ENCODE data around the gene UNC45A. TPM values are rescaled to one million over a fixed set of nuclear protein-coding genes. Genes with fewer than 3 reads are reported as not detected.
"Not testable (repeated sequence)": the region's sequence is repeated elsewhere in the genome, so short reads cannot be mapped to it uniquely, and the experiment has no call there.

UNC45A gene
- total RNA-seq, 3 donors from 2014 or later: 63.4 to 70.5 (median 68.0) TPM

DNA sequence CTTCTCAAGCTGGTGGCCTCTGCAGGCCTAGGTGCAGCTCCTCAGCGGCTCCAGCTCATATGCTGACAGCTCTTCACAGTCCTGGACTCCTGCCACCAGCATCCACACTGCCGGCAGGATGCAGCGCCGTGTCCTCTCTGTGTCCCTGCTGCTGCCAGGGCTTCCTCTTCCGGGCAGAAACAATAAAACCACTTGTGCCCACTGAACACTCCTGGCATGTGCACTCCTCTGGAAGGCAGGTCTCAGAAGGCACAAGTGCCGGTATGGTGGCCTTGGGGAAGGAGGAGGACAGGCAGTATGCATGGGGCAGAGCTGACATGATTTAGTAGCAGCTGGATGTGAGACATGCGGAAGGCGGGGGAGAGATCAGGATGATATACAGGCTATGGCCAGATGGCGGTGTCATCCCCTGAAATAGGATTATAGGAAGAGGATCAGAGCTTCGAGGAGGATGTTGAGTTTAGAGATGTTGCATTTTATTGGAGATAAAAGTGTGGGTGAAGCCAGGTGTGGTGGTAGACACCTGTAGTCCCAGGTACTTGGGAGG, 39.4 kb upstream of the UNC45A start:
- no peaks in the 10 kb centered on the region for H3K4me1 Mint-ChIP-seq (ENCODE audit: low read depth)
- H3K36me3 Mint-ChIP-seq (ENCODE audit: insufficient read depth): peaks cover 2% of the 10 kb centered on the region
- ATAC-seq (no peak), DNase-seq (no peak)
- H3K9me3 Mint-ChIP-seq: no peaks in the 10 kb centered on the region
- no peaks in the 10 kb centered on the region for H3K27me3 Mint-ChIP-seq (ENCODE audit: low read depth)
- no peak overlapping the region for H3K4me3 Mint-ChIP-seq

DNA sequence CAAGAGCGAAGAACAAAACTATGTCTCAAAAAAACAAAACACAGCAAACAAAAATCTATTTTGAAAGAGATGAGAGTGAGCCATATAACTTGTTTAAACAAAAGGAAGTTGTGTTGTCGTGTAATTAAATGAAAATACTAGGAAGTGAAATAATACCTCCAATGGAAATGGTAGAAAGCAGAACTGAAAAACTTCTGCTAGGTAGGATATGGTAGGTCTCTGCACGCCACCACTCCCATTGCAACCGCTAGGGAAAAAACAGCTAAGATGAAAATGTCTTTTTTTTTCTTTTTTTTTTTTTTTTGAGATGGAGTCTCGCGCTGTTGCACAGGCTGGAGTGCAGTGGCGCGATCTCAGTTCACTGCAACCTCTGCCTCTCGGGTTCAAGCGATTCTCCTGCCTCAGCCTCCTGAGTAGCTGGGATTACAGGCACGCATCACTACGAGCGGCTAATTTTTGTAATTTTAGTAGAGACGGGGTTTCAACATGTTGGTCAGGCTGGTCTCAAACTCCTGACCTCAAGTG, 37.9 kb upstream of the UNC45A start:
- H3K4me1 Mint-ChIP-seq (ENCODE audit: low read depth): peaks cover 12% of the 10 kb centered on the region

DNA sequence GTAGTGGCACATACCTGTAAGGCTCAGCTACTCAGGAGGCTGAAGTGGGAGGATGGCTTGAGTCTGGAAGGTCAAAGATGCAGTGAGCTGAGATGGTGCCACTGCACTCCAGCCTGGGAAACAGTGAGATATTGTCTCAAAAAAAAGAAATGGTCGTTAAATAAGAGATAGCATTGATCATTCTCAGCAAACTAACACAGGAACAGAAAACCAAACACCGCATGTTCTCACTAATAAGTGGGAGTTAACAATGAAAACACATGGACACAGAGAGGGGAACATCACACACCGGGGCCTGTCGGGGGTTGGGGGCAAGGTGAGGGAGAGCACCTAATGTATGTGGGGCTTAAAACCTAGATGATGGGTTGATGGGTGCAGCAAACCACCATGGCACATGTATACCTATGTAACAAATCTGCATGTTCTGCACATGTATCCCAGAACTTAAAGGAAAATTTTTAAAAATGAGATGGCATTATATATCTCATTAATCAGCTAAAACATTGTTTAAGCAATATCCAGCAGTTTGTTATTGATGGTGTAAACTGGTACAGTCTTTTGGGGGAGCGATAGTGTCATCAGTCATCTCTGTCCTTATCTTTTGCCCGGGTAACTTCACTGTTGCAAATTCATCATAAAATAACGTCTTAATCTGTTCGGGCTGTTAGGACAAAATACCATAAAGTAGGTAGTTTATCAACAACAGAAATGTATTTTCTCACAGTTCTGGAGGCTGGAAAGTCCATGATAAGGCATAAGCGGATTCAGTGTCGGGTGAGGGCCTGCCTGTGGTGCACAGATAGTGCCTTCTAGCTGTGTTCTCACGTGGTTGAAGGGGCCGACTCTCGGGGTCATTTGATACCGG, 33.7 kb upstream of the UNC45A start:
- Mint-ChIP-seq H3K4me1 (ENCODE audit: low read depth) (peaks cover 30% of the 10 kb centered on the region), H3K9me3 (no peaks in the 10 kb centered on the region), H3K36me3 (ENCODE audit: insufficient read depth) (peaks cover 12% of the 10 kb centered on the region), H3K4me3 (peak overlapping the region; percentile 83), H3K27me3 (ENCODE audit: low read depth) (no peaks in the 10 kb centered on the region)
- no peak for ATAC-seq
- DNase-seq: no peak

More for the DNA sequence above, 37.9 kb upstream of the UNC45A start:
- not testable (repeated sequence) for DNase-seq; ATAC-seq; H3K27me3 Mint-ChIP-seq (ENCODE audit: low read depth); H3K36me3 Mint-ChIP-seq (ENCODE audit: insufficient read depth); H3K9me3 Mint-ChIP-seq
- peak overlapping the region; percentile 48 for H3K4me3 Mint-ChIP-seq

DNA sequence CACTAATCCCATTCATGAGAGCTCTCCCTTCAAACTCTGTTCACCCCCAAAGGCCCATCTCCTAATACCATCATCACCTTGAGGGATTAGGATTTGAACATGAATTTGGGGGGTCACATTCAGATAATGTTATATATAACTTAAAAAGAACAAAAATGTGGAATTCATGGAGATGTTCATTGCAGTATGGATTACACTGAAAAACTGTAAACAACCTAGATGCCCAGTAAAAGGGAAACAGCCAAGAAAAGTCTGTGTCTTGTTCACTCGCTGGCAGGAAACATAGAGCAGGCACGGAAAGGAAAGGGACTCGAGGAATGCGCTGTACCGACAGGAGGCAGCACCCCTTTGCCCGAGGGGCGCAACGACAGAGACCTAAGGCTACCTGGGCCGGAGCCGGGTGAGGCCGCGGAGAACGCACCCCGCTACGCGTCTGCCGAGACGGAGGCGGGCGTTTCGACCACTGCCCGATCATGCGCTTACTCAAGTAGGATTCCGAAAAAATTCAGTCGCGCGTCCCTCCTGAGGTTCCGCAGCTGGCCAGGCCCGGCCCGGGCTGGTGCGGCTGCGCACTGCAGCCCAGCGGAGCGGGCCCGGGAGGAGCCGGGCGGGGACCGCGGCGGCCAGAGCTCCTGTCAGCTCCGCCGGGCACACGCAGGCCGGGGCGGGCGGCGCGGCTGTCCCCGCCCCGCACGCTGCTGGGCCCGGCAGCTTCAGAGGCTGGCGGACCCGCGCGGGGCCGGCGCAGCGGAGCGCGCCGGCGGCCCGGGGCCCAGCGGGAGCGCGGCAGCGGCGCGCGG, 32.8 kb upstream of the UNC45A start:
- H3K27me3 Mint-ChIP-seq (ENCODE audit: low read depth): no peaks in the 10 kb centered on the region
- ATAC-seq: peak; percentile 84 to 88
- DNase-seq: peak; percentile 56
- peak overlapping the region; percentile 83 for H3K4me3 Mint-ChIP-seq
- peaks cover 15% of the 10 kb centered on the region for H3K36me3 Mint-ChIP-seq (ENCODE audit: insufficient read depth)
- H3K9me3 Mint-ChIP-seq: no peaks in the 10 kb centered on the region
- H3K4me1 Mint-ChIP-seq (ENCODE audit: low read depth): peaks cover 30% of the 10 kb centered on the region

DNA sequence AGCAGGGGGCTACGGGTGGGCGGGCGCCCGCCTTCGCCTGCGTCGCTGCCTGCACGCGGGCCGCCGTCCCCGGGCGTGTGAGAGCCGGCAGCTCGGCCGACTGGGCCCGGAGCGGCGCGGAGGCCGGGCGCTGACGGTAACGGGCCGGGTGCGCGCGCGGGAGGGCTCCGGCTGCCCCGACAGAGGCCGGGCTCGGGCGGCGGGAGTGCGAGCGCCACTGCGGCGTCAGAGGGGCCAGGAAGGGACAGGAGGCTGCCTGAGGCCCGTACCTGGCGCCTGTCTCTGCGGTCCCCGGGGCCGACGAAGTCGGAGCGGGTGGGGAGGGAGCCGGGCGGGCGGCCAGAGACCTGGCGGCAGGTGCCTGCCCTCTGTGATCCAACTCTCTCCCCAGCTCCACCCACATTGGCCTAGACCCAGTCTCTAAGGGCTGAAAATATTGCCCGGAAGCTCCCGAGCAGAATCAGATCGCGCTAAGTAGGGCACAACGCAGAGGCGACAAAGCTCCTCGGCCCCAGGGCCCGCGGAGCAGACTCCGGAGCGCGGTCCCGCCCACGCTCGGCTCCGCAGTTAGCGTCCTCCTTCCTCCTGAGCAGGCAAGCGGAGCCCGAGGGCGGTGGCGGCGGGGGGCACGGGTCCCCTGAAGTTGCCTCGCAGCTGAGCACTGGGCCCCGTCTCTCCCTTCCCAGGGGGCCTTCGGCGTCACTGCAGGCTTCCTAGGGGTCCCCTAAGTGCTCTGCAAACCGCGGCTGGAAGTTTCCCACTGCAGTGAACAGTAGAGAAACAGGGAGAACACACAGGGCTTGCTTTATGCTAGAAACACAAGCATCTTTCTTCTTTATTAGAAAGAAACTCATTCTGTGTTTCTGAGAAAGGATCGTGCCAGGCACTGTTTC, 32.0 kb upstream of the UNC45A start, which contains the start of gene MAN2A2:
Gene MAN2A2 (plus strand): TSS at position 463 of the 893 bp plus-strand sequence. CDS start 906 bp downstream, outside the sequence.
- Mint-ChIP-seq H3K4me1 (ENCODE audit: low read depth) (peaks cover 30% of the 10 kb centered on the region), H3K36me3 (ENCODE audit: insufficient read depth) (peaks cover 20% of the 10 kb centered on the region), H3K4me3 (peak within 1 kb of the TSS; percentile 83), H3K9me3 (no peaks in the 10 kb centered on the region), H3K27me3 (ENCODE audit: low read depth) (no peaks in the 10 kb centered on the region)
- ATAC-seq (peak; percentile 67 to 69), DNase-seq (peak; percentile 73)

DNA sequence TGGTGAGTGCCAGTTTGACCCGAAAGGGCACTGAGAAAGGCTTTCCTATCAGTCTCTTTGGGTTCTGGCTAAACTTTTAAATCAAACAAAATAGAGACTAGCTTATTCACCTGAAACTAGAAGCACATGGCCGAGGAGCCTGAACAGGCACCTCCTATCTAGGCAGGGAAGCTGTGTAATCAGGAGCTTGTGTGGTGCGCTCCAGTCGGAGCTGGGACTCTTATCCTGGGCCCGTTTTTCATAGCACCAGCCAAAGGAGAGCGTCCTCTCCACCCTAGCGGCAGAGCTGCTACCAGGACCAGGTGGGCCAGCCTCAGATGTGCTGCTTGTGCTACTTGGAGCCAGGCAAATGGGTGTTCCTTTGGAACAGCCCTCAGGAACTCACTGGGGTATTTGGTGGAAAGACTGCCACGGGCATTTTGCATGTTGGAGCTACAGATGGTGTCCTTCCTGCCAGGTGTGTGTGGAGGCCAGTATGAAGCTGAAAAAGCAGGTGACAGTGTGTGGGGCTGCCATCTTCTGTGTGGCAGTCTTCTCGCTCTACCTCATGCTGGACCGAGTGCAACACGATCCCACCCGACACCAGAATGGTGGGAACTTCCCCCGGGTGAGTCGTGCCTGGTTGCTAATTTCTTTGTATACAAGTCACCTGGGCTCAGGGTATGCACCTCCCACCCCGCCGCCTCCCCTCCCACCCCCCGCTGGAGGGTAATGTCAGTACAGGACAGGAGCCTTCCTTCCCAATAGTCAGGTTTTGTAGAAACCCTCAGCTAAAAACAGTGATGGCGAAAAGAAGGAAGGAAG, 31.1 kb upstream of the UNC45A start:
- Mint-ChIP-seq H3K4me3 (peak overlapping the region; percentile 81), H3K9me3 (no peaks in the 10 kb centered on the region), H3K4me1 (ENCODE audit: low read depth) (peaks cover 30% of the 10 kb centered on the region), H3K36me3 (ENCODE audit: insufficient read depth) (peaks cover 20% of the 10 kb centered on the region), H3K27me3 (ENCODE audit: low read depth) (no peaks in the 10 kb centered on the region)
- ATAC-seq (no peak), DNase-seq (no peak)

DNA sequence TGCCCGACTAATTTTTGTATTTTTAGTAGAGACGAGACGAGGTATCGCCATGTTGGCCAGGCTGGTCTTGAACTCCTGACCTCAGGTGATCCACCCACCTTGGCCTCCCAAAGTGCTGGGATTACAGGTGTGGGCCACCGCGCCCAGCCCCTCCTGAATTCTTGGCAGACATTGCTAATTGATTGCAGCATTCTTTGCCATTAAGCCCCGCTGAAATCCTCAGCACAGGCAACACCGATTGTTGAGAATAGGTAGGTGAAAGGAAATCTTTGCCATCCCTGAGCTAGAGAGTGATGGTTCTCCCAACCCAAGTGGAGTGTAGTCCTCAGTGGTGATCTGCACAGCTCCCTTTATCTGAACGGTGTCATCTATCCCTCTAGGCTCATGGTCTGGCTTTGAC, 30.3 kb upstream of the UNC45A start:
- Mint-ChIP-seq H3K27me3 (ENCODE audit: low read depth) (no peaks in the 10 kb centered on the region), H3K36me3 (ENCODE audit: insufficient read depth) (peaks cover 20% of the 10 kb centered on the region), H3K9me3 (no peaks in the 10 kb centered on the region), H3K4me1 (ENCODE audit: low read depth) (peaks cover 30% of the 10 kb centered on the region), H3K4me3 (no peak overlapping the region)
- no peak for DNase-seq
- ATAC-seq: no peak

DNA sequence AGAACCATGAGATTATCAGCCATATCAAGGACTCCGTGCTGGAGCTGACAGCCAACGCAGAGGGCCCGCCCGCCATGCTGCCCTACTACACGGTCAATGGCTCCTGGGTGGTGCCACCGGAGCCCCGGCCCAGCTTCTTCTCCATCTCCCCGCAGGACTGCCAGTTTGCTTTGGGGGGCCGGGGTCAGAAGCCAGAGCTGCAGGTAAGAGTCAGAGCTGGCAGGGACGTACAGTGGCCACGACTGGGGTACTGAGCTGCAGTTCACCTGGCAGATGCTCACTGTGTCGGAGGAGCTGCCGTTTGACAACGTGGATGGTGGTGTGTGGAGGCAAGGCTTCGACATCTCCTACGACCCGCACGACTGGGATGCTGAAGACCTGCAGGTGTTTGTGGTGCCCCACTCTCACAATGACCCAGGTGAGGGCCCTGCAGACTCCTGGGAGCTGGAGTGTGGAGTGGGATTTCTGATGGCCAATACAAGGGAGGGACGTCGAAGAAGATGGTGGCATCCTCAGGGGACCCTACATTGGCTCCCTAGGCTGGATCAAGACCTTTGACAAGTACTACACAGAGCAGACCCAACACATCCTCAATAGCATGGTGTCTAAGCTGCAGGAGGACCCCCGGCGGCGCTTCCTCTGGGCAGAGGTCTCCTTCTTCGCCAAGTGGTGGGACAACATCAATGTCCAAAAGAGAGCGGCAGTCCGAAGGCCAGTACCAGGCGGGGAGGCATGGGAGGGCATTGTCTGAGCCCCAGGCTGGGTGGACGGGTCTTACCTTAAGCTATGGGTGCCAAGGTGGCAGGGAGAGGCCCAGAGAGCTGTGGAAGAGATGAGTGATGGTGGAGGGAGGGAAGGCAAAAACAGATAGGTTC, 29.5 kb upstream of the UNC45A start:
- H3K36me3 Mint-ChIP-seq (ENCODE audit: insufficient read depth): peaks cover 22% of the 10 kb centered on the region
- no peaks in the 10 kb centered on the region for H3K9me3 Mint-ChIP-seq
- no peaks in the 10 kb centered on the region for H3K27me3 Mint-ChIP-seq (ENCODE audit: low read depth)
- ATAC-seq (no peak), DNase-seq (no peak)
- peaks cover 30% of the 10 kb centered on the region for H3K4me1 Mint-ChIP-seq (ENCODE audit: low read depth)
- no peak overlapping the region for H3K4me3 Mint-ChIP-seq

DNA sequence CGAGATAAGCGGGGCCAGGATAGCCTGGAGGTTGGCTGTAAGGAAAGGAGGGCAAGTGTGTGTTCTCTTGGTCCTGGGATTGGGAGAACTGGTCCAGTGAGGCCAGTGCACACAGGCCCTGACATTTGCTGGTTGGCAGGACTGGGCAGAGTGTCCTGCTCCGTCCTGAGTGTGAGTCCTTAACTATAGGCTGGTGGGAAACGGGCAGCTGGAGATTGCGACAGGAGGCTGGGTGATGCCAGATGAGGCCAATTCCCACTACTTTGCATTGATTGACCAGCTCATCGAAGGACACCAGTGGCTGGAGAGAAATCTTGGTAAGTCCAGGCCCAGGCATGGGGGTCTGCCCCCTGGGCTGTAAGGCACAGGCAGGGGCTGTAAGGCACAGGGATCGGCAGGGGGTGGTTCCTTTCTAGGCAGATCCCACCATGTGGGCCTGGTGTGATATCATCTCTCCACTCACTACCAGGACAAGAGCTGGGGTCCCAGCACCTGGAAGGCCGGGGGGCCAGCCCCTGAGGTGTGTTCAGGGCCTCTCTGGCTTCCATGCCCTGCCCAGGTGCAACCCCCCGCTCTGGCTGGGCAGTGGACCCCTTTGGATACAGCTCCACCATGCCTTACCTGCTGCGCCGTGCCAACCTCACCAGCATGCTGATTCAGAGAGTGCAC, 28.8 kb upstream of the UNC45A start:
- Mint-ChIP-seq H3K27me3 (ENCODE audit: low read depth) (no peaks in the 10 kb centered on the region), H3K36me3 (ENCODE audit: insufficient read depth) (peaks cover 23% of the 10 kb centered on the region), H3K9me3 (no peaks in the 10 kb centered on the region), H3K4me3 (no peak overlapping the region), H3K4me1 (ENCODE audit: low read depth) (peaks cover 27% of the 10 kb centered on the region)
- DNase-seq: no peak
- no peak for ATAC-seq

DNA sequence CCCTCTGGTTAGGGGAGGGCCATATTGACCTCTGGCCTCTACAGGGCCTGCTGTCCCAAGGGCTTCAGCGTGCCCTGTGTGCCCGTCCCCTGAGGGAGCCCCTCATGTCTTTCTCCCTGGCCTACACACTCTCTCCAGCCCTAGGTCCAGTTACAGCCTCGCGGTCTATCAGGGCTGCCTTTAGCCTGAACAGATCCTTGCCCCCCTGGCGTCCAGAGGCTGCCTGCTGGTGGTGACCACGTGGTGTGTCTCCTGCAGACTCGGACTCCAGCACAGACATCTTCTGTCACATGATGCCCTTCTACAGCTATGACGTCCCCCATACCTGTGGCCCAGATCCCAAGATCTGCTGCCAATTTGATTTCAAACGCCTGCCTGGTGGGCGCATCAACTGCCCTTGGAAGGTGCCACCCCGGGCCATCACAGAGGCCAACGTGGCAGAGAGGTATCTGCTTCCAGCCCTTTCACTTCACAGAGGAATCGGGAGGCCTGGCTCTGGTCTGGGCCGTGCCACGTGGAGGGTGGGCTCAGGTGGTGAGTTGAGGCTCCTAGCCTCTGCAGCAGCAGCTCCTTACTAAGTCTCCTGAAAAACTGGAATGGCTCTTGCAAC, 27.9 kb upstream of the UNC45A start:
- no peak for DNase-seq
- peaks cover 18% of the 10 kb centered on the region for H3K4me1 Mint-ChIP-seq (ENCODE audit: low read depth)
- H3K27me3 Mint-ChIP-seq (ENCODE audit: low read depth): no peaks in the 10 kb centered on the region
- ATAC-seq: no peak
- H3K4me3 Mint-ChIP-seq: no peak overlapping the region
- peaks cover 24% of the 10 kb centered on the region for H3K36me3 Mint-ChIP-seq (ENCODE audit: insufficient read depth)
- no peaks in the 10 kb centered on the region for H3K9me3 Mint-ChIP-seq

DNA sequence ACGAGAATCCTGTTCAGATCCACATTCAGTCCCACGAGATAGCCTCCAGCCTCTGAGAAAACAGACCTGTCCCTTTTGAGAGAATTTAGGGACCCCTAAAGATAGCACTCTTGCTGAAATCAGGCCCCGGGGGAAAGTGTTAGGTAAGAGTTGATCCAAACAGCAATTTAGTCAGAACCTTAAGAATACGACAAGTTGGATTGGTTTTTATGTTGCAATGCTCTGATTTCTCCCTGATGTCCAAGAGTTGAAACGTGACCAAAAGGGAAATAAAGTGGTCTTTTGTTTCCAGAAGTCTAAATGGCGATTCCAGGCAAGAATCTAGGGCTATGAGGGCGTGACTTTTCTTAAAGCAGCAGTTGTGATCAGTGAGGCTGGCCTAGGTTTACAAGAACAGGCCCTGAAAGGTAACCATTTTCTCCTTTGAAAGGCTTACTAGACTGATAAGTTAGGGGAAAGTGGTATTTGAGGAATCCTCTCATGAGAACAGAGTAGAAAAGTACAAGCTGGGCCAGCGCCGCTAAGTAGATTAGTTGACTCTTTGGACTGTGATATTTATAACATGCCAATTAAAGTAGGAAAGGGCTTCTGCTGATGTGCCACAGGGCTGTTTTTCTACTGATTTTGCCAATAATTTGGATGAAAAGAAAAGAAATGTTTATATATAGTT, 27.1 kb upstream of the UNC45A start:
- ATAC-seq (no peak), DNase-seq (no peak)
- Mint-ChIP-seq H3K27me3 (ENCODE audit: low read depth) (no peaks in the 10 kb centered on the region), H3K4me1 (ENCODE audit: low read depth) (peaks cover 17% of the 10 kb centered on the region), H3K4me3 (no peak overlapping the region), H3K9me3 (no peaks in the 10 kb centered on the region), H3K36me3 (ENCODE audit: insufficient read depth) (peaks cover 30% of the 10 kb centered on the region)
